ENCODE data around the gene TXN.

The TXN gene

DNA sequence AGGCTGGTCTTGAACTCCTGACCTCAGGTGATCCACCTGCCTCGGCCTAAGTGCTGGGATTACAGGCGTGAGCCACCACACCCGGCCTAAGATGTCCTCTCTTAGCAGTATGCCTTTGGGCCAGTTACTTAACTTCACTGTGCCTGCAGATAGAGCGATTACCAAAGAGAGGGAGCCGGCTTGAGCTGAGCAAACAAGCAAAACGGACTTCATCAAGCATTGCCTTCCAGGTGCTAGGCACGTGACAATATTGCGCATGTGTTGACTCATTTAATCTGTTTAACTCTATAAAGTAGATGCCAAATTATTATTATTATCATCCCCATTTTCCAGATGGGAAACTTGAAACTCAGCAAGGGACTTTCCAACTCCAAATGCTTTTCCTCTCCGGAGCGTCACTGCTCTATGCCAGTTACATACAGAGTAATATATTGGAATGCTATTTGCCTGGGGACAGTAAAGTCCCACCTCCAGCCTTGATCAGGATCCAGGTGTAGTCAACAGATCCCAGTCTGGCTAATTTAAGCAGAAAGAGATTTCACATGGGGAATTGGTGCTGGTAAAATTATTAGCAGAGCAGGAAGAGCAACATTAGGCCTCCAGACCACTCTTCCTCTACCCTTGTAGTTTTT lies 42.8 kb downstream of the TXN start:
- Histone ChIP-seq H3F3A (ENCODE audit: insufficient read depth) (no peaks in the 10 kb centered on the region), H3K27me3 (ENCODE audit: low read length) (no peaks in the 10 kb centered on the region), H3K27ac (ENCODE audit: low read depth, low read length) (no peak overlapping the region), H3K9me3 (ENCODE audit: insufficient read depth, low read length) (no peaks in the 10 kb centered on the region), H3K36me3 (ENCODE audit: low read length) (no peaks in the 10 kb centered on the region), H3K9ac (ENCODE audit: low read length) (no peak overlapping the region), H3K79me2 (ENCODE audit: insufficient read depth, low read length) (no peaks in the 10 kb centered on the region), H2AFZ (ENCODE audit: low read depth, low read length, severe bottlenecking) (no peak overlapping the region), H3K4me3 (ENCODE audit: insufficient read depth, low read length, poor library complexity, severe bottlenecking) (no peak overlapping the region), H3K4me2 (ENCODE audit: low read depth, low read length, poor library complexity, severe bottlenecking) (no peak overlapping the region), H4K20me1 (ENCODE audit: low read depth, low read length) (no peaks in the 10 kb centered on the region), H3K9me2 (replicated peaks; ENCODE audit: insufficient read depth, low read length) (no peaks in the 10 kb centered on the region)
- TF ChIP-seq, protein P1, sequence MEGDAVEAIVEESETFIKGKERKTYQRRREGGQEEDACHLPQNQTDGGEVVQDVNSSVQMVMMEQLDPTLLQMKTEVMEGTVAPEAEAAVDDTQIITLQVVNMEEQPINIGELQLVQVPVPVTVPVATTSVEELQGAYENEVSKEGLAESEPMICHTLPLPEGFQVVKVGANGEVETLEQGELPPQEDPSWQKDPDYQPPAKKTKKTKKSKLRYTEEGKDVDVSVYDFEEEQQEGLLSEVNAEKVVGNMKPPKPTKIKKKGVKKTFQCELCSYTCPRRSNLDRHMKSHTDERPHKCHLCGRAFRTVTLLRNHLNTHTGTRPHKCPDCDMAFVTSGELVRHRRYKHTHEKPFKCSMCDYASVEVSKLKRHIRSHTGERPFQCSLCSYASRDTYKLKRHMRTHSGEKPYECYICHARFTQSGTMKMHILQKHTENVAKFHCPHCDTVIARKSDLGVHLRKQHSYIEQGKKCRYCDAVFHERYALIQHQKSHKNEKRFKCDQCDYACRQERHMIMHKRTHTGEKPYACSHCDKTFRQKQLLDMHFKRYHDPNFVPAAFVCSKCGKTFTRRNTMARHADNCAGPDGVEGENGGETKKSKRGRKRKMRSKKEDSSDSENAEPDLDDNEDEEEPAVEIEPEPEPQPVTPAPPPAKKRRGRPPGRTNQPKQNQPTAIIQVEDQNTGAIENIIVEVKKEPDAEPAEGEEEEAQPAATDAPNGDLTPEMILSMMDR (IDR thresholded peaks at IDR 0.05; ENCODE audit: insufficient read depth, low read length, poor library complexity, severe bottlenecking), result no peak
- no peak for TF ChIP-seq EZH2phosphoT487 (conservative IDR thresholded peaks at IDR 0.05; ENCODE audit: low read length)

DNA sequence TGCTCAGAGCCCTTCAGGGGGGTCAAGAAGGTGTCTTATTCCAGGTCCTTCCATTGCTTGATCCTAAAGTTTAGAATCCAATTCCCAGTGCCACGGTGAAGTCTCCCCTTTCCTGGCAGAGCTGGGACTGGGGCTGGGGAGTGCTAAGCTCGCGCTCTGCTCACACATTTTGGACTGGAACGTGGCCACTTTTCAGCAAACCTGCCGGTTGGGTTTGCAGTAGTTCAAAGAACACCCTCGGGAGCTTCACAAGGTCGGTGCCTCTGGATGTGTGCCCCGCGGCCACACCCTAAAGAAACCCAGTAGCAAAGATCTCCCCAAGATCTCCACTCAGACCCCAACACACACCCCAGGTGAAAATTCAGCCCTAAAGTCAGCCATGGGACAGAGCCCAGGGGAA lies 48.3 kb downstream of the TXN start, which contains the start of gene C9orf152:
Gene C9orf152 (minus strand): TSS at position 129 of the 400 bp plus-strand sequence. CDS start 580 bp downstream, outside the sequence.
- no peaks in the 10 kb centered on the region for H3F3A ChIP-seq (ENCODE audit: insufficient read depth)
- no peak within 1 kb of the TSS for H3K27ac ChIP-seq (ENCODE audit: low read depth, low read length)
- H3K27me3 ChIP-seq (ENCODE audit: low read length), result no peaks in the 10 kb centered on the region
- no peak within 1 kb of the TSS for H2AFZ ChIP-seq (ENCODE audit: low read depth, low read length, severe bottlenecking)
- no peaks in the 10 kb centered on the region for H3K36me3 ChIP-seq (ENCODE audit: low read length)
- H3K79me2 ChIP-seq (ENCODE audit: insufficient read depth, low read length), result no peaks in the 10 kb centered on the region
- TF ChIP-seq, protein P1 (IDR thresholded peaks at IDR 0.05; ENCODE audit: insufficient read depth, low read length, poor library complexity, severe bottlenecking), result no peak
- no peak for TF ChIP-seq EZH2phosphoT487 (conservative IDR thresholded peaks at IDR 0.05; ENCODE audit: low read length)
- H3K4me2 ChIP-seq (ENCODE audit: low read depth, low read length, poor library complexity, severe bottlenecking), result no peak within 1 kb of the TSS
- H4K20me1 ChIP-seq (ENCODE audit: low read depth, low read length), result no peaks in the 10 kb centered on the region
- H3K9me3 ChIP-seq (ENCODE audit: insufficient read depth, low read length), result no peaks in the 10 kb centered on the region
- H3K4me3 ChIP-seq (ENCODE audit: insufficient read depth, low read length, poor library complexity, severe bottlenecking), result no peak within 1 kb of the TSS
- no peak within 1 kb of the TSS for H3K9ac ChIP-seq (ENCODE audit: low read length)
- no peaks in the 10 kb centered on the region for H3K9me2 ChIP-seq (replicated peaks; ENCODE audit: insufficient read depth, low read length)

DNA sequence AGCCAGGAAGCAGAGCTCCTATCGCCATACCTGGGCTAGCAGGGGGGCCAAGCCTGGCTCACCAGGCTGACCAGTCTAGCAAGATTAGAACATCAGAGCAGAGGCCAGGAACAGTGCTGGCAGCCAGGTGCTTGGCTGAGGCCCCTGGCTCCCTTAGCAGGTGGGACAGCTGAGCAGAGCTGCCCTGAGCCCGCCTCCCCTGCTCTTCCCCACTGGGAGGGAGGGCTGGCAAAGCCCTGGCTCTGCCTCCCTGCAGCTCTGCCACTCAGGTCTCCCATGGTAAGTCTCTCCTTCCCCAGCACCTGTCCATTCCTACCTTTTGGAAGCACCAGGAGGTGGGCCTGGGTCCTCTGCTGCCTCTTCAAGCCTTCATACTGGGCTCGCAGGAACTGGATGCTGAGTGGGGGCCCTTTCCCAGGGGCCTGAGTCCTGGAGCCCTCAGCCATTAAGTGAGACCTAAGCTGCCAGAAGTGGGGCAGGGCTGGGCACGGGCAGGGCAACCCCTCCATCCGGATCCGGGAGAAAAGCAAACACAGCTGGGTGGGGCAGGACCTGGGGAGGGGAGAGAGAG lies 49.2 kb downstream of the TXN start:
- H3K9ac ChIP-seq (ENCODE audit: low read length), result no peak overlapping the region
- TF ChIP-seq, protein P1 (IDR thresholded peaks at IDR 0.05; ENCODE audit: insufficient read depth, low read length, poor library complexity, severe bottlenecking), result no peak
- no peak for TF ChIP-seq EZH2phosphoT487 (conservative IDR thresholded peaks at IDR 0.05; ENCODE audit: low read length)
- H3K36me3 ChIP-seq (ENCODE audit: low read length), result no peaks in the 10 kb centered on the region
- no peak overlapping the region for H2AFZ ChIP-seq (ENCODE audit: low read depth, low read length, severe bottlenecking)
- no peaks in the 10 kb centered on the region for H4K20me1 ChIP-seq (ENCODE audit: low read depth, low read length)
- no peaks in the 10 kb centered on the region for H3F3A ChIP-seq (ENCODE audit: insufficient read depth)
- H3K9me2 ChIP-seq (replicated peaks; ENCODE audit: insufficient read depth, low read length), result no peaks in the 10 kb centered on the region
- no peak overlapping the region for H3K4me3 ChIP-seq (ENCODE audit: insufficient read depth, low read length, poor library complexity, severe bottlenecking)
- no peaks in the 10 kb centered on the region for H3K79me2 ChIP-seq (ENCODE audit: insufficient read depth, low read length)
- H3K27me3 ChIP-seq (ENCODE audit: low read length), result no peaks in the 10 kb centered on the region
- no peak overlapping the region for H3K27ac ChIP-seq (ENCODE audit: low read depth, low read length)
- H3K4me2 ChIP-seq (ENCODE audit: low read depth, low read length, poor library complexity, severe bottlenecking), result no peak overlapping the region
- no peaks in the 10 kb centered on the region for H3K9me3 ChIP-seq (ENCODE audit: insufficient read depth, low read length)

All from SU-DHL-6 (cell line).